Lung (tissue), 12 donors: ENCODE results near the gene C12orf42. TPM values are rescaled to one million over a fixed set of nuclear protein-coding genes. Genes with fewer than 3 reads are reported as not detected.

Source experiments
- ATAC-seq: fragments of 200-7000 bp; cut with Tn5 transposase; one replicate; pipeline ENCODE4 v1.9.1; 2020; ENCODE audit warnings: moderate number of reproducible peaks; ENCODE audit not compliant: insufficient read depth, low FRiP score
- DNase-seq, 3 donors: peaks; one replicate each; pipeline ENCODE4 v3.0.0-alpha.2; 2013 to 2017
- H3K27ac ChIP-seq, 2 donors: one replicate each; pipeline ENCODE4 v1.5.1; 2013; ENCODE audit warnings: mild to moderate bottlenecking in 2 of 2, moderate library complexity in 2 of 2, control low read depth in 1 of 2, inconsistent platforms in 1 of 2, low read depth in 1 of 2, low read length in 1 of 2
- H3K27me3 ChIP-seq, 3 donors: one replicate each; pipeline ENCODE4 v1.5.1; 2013; ENCODE audit warnings: low read length in 2 of 3; ENCODE audit not compliant: control insufficient read depth in 3 of 3, insufficient read depth in 3 of 3
- H3K36me3 ChIP-seq, 4 donors: one replicate each; pipeline ENCODE4 v1.5.1; 2013; ENCODE audit warnings: low read length in 4 of 4, mild to moderate bottlenecking in 1 of 4, moderate library complexity in 1 of 4; ENCODE audit not compliant: control insufficient read depth in 4 of 4, insufficient read depth in 4 of 4
- H3K4me1 ChIP-seq, 5 donors: one replicate each; pipeline ENCODE4 v1.5.1; 2013; ENCODE audit warnings: low read length in 5 of 5, mild to moderate bottlenecking in 2 of 5, moderate library complexity in 1 of 5; ENCODE audit not compliant: control insufficient read depth in 5 of 5, insufficient read depth in 5 of 5
- H3K4me3 ChIP-seq: one replicate; pipeline ENCODE4 v1.5.1; 2013; ENCODE audit warnings: mild to moderate bottlenecking, control low read depth, moderate library complexity
- H3K9ac ChIP-seq, 2 donors: one replicate each; pipeline ENCODE4 v1.5.1; 2013; ENCODE audit warnings: low read length in 2 of 2, control low read depth in 1 of 2; ENCODE audit not compliant: insufficient read depth in 1 of 2
- H3K9me3 ChIP-seq, 4 donors: one replicate each; pipeline ENCODE4 v1.5.1; 2013; ENCODE audit warnings: low read length in 3 of 4, mild to moderate bottlenecking in 1 of 4, moderate library complexity in 1 of 4; ENCODE audit not compliant: control insufficient read depth in 4 of 4, insufficient read depth in 3 of 4
- WGBS, 2 donors: extraction: QIAGEN DNeasy Blood & Tissue Kit; methylation state at CpG; one replicate each; pipeline ENCODE4 v1.1.7; 2013; 5-methylcytosine and 5-hydroxymethylcytosine counted together
- polyA plus RNA-seq, 2 donors: library from polyadenylated mRNA; stranded (reverse); fragments of 200-250 nt; gene quantifications; one replicate each; pipeline ENCODE4 v1.2.1, GENCODE V29; 2013
- total RNA-seq, 2 donors: library from RNA; depleted of rRNA in 1 of 2; stranded (reverse); fragments of >200 nt in 1 of 2; gene quantifications; one replicate each; pipeline ENCODE4 v1.2.1, GENCODE V29; 2014 to 2021
- TF ChIP-seq, protein P1 (sequence below): IDR thresholded peaks from 2 replicates; pipeline ENCODE4 v1.5.1; 2012; ENCODE audit warnings: mild to moderate bottlenecking; ENCODE audit errors: control extremely low read depth, extremely low read depth
- donor health status: control.
- donor health status: control.
- donor health status: Bipolar disorder and iron deficiency.
- donor health status: healthy.
- donor health status: DM: yes; HTN: yes; CAD: no.

The C12orf42 gene
- total and polyA plus RNA-seq, 4 donors = 0.03 TPM; not detected in 3

DNA sequence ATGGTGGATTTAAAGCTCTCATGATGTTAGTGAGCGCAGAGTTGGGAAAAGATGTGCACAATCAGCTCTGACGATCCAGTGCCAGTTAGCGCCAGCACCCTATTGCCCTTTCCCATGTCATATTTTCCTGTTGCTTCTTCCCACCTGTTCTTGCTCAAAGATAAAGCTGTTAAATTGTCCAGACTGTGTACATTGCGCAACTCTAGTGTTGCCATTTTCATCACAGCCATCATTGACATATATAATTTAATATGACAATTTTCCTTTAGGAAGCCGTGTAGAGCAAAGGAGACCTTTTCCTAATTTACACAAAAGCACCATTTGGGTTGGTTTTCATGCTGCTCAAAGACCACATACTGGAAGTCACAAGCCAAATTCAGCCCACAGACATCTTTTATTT lies 5.7 kb upstream of the C12orf42 start:
- Histone ChIP-seq H3K27me3 (peaks cover 0 to 3% (median under 1%) of the 10 kb centered on the region in 3 donors), H3K27ac (no peak overlapping the region), H3K4me3 (no peak overlapping the region), H3K9me3 (no peaks in the 10 kb centered on the region), H3K9ac (no peak overlapping the region), H3K4me1 (no peaks in the 10 kb centered on the region), H3K36me3 (no peaks in the 10 kb centered on the region)
- WGBS, 2 donors = 83 to 89% methylated on average over 5 of the region's 5 CpGs
- DNase-seq (no peak), ATAC-seq (no peak)
- TF ChIP-seq, protein P1, sequence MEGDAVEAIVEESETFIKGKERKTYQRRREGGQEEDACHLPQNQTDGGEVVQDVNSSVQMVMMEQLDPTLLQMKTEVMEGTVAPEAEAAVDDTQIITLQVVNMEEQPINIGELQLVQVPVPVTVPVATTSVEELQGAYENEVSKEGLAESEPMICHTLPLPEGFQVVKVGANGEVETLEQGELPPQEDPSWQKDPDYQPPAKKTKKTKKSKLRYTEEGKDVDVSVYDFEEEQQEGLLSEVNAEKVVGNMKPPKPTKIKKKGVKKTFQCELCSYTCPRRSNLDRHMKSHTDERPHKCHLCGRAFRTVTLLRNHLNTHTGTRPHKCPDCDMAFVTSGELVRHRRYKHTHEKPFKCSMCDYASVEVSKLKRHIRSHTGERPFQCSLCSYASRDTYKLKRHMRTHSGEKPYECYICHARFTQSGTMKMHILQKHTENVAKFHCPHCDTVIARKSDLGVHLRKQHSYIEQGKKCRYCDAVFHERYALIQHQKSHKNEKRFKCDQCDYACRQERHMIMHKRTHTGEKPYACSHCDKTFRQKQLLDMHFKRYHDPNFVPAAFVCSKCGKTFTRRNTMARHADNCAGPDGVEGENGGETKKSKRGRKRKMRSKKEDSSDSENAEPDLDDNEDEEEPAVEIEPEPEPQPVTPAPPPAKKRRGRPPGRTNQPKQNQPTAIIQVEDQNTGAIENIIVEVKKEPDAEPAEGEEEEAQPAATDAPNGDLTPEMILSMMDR = no peak

- no peak for DNase-seq
- Histone ChIP-seq H3K27ac (no peak overlapping the region), H3K4me3 (no peak overlapping the region), H3K27me3 (peaks cover 0 to 15% (median 13%) of the 10 kb centered on the region in 3 donors), H3K4me1 (peaks cover 0 to 5% (median 1%) of the 10 kb centered on the region in 5 donors), H3K36me3 (no peaks in the 10 kb centered on the region), H3K9me3 (no peaks in the 10 kb centered on the region), H3K9ac (no peak overlapping the region)
- TF ChIP-seq, protein P1 = no peak
- ATAC-seq = no peak
Measured at GRCh38 chr12:103499571-103499970, 3.8 kb upstream of the C12orf42 start.

DNA sequence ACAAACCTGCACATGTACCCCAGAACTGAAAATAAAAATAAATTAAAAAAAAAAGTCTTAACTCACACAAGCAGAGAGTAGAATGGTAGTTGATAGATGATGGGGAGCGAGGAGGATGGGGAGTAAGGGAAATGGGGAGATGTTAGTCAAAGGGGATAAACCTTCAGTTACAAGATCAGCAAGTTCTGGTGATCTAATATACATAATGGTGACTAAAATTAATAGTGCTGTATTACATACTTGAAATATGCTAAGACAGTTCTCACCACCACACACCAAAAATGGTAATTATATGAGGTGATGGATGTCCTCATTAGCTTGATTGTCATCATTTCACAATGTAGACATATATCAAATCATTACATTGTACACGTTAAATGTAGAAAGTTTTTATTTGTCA lies 3.2 kb upstream of the C12orf42 start:
- Histone ChIP-seq H3K27ac (no peak overlapping the region), H3K4me1 (peaks cover 0 to 5% (median 1%) of the 10 kb centered on the region in 5 donors), H3K27me3 (peaks cover 0 to 21% (median 19%) of the 10 kb centered on the region in 3 donors), H3K9me3 (no peaks in the 10 kb centered on the region), H3K36me3 (no peaks in the 10 kb centered on the region), H3K4me3 (no peak overlapping the region), H3K9ac (no peak overlapping the region)
- DNase-seq (no peak), ATAC-seq (no peak)
- TF ChIP-seq, protein P1 = no peak
- 86 to 93% methylated on average over 2 of the region's 2 CpGs for WGBS, 2 donors
